Measurements from ENCODE around the gene SLC6A11. TPM values are rescaled to one million over a fixed set of nuclear protein-coding genes. Genes with fewer than 3 reads are reported as not detected.

The SLC6A11 gene
- total and polyA plus RNA-seq, 9 of the 15 experiments (the other 6 are each of a cell fraction or from before 2014, with no cell fraction given) = 0.04 TPM; not detected in 8

DNA sequence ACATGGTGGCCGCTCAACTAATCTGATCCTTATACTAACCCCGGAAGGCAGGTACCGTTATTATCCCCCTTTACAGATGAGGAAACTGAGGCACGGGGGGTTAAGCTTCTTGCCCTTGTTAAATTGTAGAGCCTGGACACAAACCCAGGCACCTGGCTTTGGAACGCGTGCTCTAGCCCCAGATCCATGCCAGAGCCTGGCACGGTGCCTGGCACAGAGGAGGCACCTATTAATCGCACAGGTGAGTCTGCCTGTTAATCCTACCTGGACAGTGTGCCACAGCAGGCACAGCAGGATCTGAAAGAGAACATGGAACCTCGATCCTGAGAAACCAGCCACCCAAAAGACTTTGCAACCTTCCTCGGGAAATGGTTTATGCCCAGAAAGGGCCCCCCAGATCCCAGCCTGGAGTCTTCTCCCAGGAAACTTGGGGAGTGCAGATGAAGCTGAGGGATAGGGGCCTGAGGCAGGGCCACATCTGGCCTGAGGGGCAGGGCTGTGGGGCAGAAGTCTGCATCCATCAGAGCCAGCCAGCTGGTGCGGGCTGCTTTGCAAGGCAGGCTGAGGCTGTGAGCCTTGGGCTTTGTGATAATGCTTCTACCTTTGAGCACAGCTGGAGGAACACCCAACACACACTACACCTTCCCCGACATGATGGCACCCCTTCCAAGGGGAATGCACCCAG lies 121.3 kb downstream of the SLC6A11 start:
- ChIA-PET POLR2A (interaction anchor here (0.6 to 0.7 kb wide), 2 partner anchors 18 to 95 kb away, joined by 4 read pairs; no protein-coding TSS in a partner anchor), CTCF (ENCODE audit: low intra/inter-chr PET ratio) (no interaction called here)
- Histone ChIP-seq H3K4me3 (no peak overlapping the region), H3K36me3 (ENCODE audit: control insufficient read depth, insufficient read depth, low read length) (no peaks in the 10 kb centered on the region), H3K27me3 (ENCODE audit: control insufficient read depth in 2 of 2, insufficient read depth in 2 of 2, low read length in 2 of 2) (peaks cover 0 to 28% of the 10 kb centered on the region in 2 experiments; a peak in 2 of 5 replicates), H3K9ac (ENCODE audit: insufficient read depth in 1 of 2, low read depth in 2 of 2, low read length in 2 of 2) (no peak overlapping the region), H3K9me3 (replicated peaks; ENCODE audit: control insufficient read depth, insufficient read depth, low read depth, low read length) (peaks cover 3% of the 10 kb centered on the region), H2AFZ (ENCODE audit: low read depth, low read length) (no peak overlapping the region), H4K20me1 (replicated peaks; ENCODE audit: control insufficient read depth, insufficient read depth, low read length) (peaks cover 17% of the 10 kb centered on the region), H3K4me2 (ENCODE audit: insufficient read depth, low read length) (no peak overlapping the region), H3K4me1 (replicated peaks in 1 of 2; ENCODE audit: control insufficient read depth in 2 of 2, insufficient read depth in 2 of 2, low read length in 2 of 2) (no peaks in the 10 kb centered on the region), H3K79me2 (ENCODE audit: control insufficient read depth, insufficient read depth, low read length) (no peaks in the 10 kb centered on the region), H3K27ac (ENCODE audit: extremely low read depth, low read depth, low read length) (no peak overlapping the region), H3K9me1 (ENCODE audit: control insufficient read depth, insufficient read depth, low read length) (no peaks in the 10 kb centered on the region)
- ATAC-seq (no peak), DNase-seq (ENCODE audit: extremely low read depth in 1 of 4, low spot score in 3 of 4) (no peak), FAIRE-seq (no peak)
- no TSS peak for BruUV-seq (replicated peaks)
- intact Hi-C loops (cut with micrococcal nuclease) = no loop called here
- in situ Hi-C loops (cut with MboI) = no loop called here
- 0% methylated on average over 12 of the region's 12 CpGs for WGBS (ENCODE audit: insufficient coverage, low coverage, missing lambda C conversion rate)
- no peak for TF ChIP-seq CC2D1A (IDR thresholded peaks at IDR 0.05)
- TF ChIP-seq, protein P1, sequence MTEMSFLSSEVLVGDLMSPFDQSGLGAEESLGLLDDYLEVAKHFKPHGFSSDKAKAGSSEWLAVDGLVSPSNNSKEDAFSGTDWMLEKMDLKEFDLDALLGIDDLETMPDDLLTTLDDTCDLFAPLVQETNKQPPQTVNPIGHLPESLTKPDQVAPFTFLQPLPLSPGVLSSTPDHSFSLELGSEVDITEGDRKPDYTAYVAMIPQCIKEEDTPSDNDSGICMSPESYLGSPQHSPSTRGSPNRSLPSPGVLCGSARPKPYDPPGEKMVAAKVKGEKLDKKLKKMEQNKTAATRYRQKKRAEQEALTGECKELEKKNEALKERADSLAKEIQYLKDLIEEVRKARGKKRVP (CRISPR knock-in tag; IDR thresholded peaks at IDR 0.05) = no peak
- no peak for TF ChIP-seq ZNF586 (CRISPR knock-in tag; conservative IDR thresholded peaks at IDR 0.05)
- TF ChIP-seq, protein P2, sequence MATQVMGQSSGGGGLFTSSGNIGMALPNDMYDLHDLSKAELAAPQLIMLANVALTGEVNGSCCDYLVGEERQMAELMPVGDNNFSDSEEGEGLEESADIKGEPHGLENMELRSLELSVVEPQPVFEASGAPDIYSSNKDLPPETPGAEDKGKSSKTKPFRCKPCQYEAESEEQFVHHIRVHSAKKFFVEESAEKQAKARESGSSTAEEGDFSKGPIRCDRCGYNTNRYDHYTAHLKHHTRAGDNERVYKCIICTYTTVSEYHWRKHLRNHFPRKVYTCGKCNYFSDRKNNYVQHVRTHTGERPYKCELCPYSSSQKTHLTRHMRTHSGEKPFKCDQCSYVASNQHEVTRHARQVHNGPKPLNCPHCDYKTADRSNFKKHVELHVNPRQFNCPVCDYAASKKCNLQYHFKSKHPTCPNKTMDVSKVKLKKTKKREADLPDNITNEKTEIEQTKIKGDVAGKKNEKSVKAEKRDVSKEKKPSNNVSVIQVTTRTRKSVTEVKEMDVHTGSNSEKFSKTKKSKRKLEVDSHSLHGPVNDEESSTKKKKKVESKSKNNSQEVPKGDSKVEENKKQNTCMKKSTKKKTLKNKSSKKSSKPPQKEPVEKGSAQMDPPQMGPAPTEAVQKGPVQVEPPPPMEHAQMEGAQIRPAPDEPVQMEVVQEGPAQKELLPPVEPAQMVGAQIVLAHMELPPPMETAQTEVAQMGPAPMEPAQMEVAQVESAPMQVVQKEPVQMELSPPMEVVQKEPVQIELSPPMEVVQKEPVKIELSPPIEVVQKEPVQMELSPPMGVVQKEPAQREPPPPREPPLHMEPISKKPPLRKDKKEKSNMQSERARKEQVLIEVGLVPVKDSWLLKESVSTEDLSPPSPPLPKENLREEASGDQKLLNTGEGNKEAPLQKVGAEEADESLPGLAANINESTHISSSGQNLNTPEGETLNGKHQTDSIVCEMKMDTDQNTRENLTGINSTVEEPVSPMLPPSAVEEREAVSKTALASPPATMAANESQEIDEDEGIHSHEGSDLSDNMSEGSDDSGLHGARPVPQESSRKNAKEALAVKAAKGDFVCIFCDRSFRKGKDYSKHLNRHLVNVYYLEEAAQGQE (IDR thresholded peaks at IDR 0.05; ENCODE audit: borderline replicate concordance) = no peak
- TF ChIP-seq, protein P2 (CRISPR knock-in tag; IDR thresholded peaks at IDR 0.05; ENCODE audit: low read depth) = no peak
- TF ChIP-seq, protein P3, sequence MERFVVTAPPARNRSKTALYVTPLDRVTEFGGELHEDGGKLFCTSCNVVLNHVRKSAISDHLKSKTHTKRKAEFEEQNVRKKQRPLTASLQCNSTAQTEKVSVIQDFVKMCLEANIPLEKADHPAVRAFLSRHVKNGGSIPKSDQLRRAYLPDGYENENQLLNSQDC (CRISPR knock-in tag; IDR thresholded peaks at IDR 0.05) = no peak
- no peak for TF ChIP-seq MED1 (CRISPR knock-in tag; IDR thresholded peaks at IDR 0.05; ENCODE audit: borderline replicate concordance)
- TF ChIP-seq MLX (CRISPR knock-in tag; conservative IDR thresholded peaks at IDR 0.05) = no peak
- TF ChIP-seq XRCC4 (IDR thresholded peaks at IDR 0.05; ENCODE audit: extremely low read depth, insufficient read depth, insufficient read length) = no peak
- no peak for TF ChIP-seq HMG20A (CRISPR knock-in tag; conservative IDR thresholded peaks at IDR 0.05)
- no peak for TF ChIP-seq NCOA4 (IDR thresholded peaks at IDR 0.05; ENCODE audit: partially characterized antibody)
- no peak for TF ChIP-seq KAT8 (IDR thresholded peaks at IDR 0.05; ENCODE audit: low read depth)
- no peak for TF ChIP-seq DNMT1 (IDR thresholded peaks at IDR 0.05)

Measured in K562 (cell line).